GM19099 (cell line): Measurements from ENCODE around the gene NMUR1.

ENCODE experiments used
- POLR2A ChIP-seq: IDR thresholded peaks from 3 replicates; pipeline ENCODE4 v1.6.1; 2011; ENCODE audit warnings: low read depth; ENCODE audit not compliant: insufficient read length; ENCODE audit errors: extremely low read depth

Gene NMUR1

GRCh38 chr2:231482806-231483391 lies 47.3 kb downstream of the NMUR1 start:
- peak; percentile 44 for TF ChIP-seq POLR2A

GRCh38 chr2:231480781-231481180 lies 49.5 kb downstream of the NMUR1 start:
- TF ChIP-seq POLR2A, result no peak

GRCh38 chr2:231479455-231479854 lies 50.8 kb downstream of the NMUR1 start:
- no peak for TF ChIP-seq POLR2A

GRCh38 chr2:231476920-231477319 lies 53.3 kb downstream of the NMUR1 start:
- no peak for TF ChIP-seq POLR2A

- TF ChIP-seq POLR2A, result no peak
Observed at GRCh38 chr2:231475965-231476364, 54.3 kb downstream of the NMUR1 start.
